IMR-90 (cell line): Measurements from ENCODE around the gene FAM98C. TPM values are rescaled to one million over a fixed set of nuclear protein-coding genes. Genes with fewer than 3 reads are reported as not detected.

Experiments
- ATAC-seq: fragments of 200-7000 bp; cut with Tn5 transposase; 2 replicates; pipeline ENCODE4 v1.9.1; 2020; ENCODE audit warnings: low read depth, mild to moderate bottlenecking, moderate library complexity
- BruUV-seq: library from RNA; stranded (reverse); fragments of 400-500 nt; replicated peaks from 2 replicates; lab custom pipeline; 2021; lab: Mats Ljungman, UMichigan
- CTCF ChIA-PET: fragments of 300-600 bp; formaldehyde crosslinking; extraction: SDS; loops from one replicate; lab custom pipeline; 2021; ENCODE audit warnings: antibody characterized with exemption; lab: Yijun Ruan, JAX
- POLR2A ChIA-PET: fragments of 300-600 bp; sonication (Branson Sonifier 250); formaldehyde crosslinking; loops from one replicate; lab custom pipeline; 2022; ENCODE audit warnings: antibody characterized with exemption; ENCODE audit not compliant: unreplicated experiment; lab: Charles Lee
- DNase-seq: peaks from one replicate; pipeline ENCODE4 v3.0.0; 2013
- H2AFZ ChIP-seq: replicated peaks from 2 replicates; pipeline ENCODE3; 2013; ENCODE audit warnings: low read length, mild to moderate bottlenecking; ENCODE audit not compliant: poor library complexity
- H2AK5ac ChIP-seq: 2 replicates; pipeline ENCODE4 v1.6.1; 2013; ENCODE audit warnings: low read depth, low read length, inconsistent platforms
- H2AK9ac ChIP-seq: replicated peaks from 2 replicates; pipeline ENCODE3; 2013; ENCODE audit warnings: mild to moderate bottlenecking, low read depth, low read length, moderate library complexity; ENCODE audit not compliant: poor library complexity
- H2BK120ac ChIP-seq: 2 replicates; pipeline ENCODE4 v1.6.1; 2013; ENCODE audit warnings: low read depth, low read length, inconsistent platforms
- H2BK15ac ChIP-seq: 3 replicates; pipeline ENCODE4 v1.6.1; 2013; ENCODE audit warnings: low read depth, low read length, inconsistent platforms
- H2BK20ac ChIP-seq: 2 replicates; pipeline ENCODE4 v1.6.1; 2013; ENCODE audit warnings: low read depth, mild to moderate bottlenecking, inconsistent platforms, low read length, moderate library complexity
- H2BK5ac ChIP-seq: 2 replicates; pipeline ENCODE4 v1.6.1; 2013; ENCODE audit warnings: mild to moderate bottlenecking, low read depth, low read length, inconsistent platforms; ENCODE audit not compliant: poor library complexity, severe bottlenecking
- H3K14ac ChIP-seq: replicated peaks from 2 replicates; pipeline ENCODE4 v1.6.1; 2013; ENCODE audit warnings: low read depth, low read length, inconsistent platforms
- H3K18ac ChIP-seq: 2 replicates; pipeline ENCODE4 v1.6.1; 2013; ENCODE audit warnings: low read depth, low read length, control low read depth
- H3K23ac ChIP-seq: 2 replicates; pipeline ENCODE4 v1.6.1; 2013; ENCODE audit warnings: low read depth, low read length, inconsistent platforms
- H3K27ac ChIP-seq: 2 replicates; pipeline ENCODE4 v1.5.1; 2013; ENCODE audit warnings: mild to moderate bottlenecking, control low read depth, low read length; ENCODE audit not compliant: insufficient read depth
- H3K27me3 ChIP-seq: 2 replicates; pipeline ENCODE4 v1.6.1; 2013; ENCODE audit warnings: low read length; ENCODE audit not compliant: control insufficient read depth, insufficient read depth
- H3K36me3 ChIP-seq: 2 replicates; pipeline ENCODE4 v1.6.1; 2013; ENCODE audit warnings: low read length, mixed read lengths; ENCODE audit not compliant: control insufficient read depth, insufficient read depth
- H3K4ac ChIP-seq: 2 replicates; pipeline ENCODE4 v1.6.1; 2013; ENCODE audit warnings: low read depth, low read length, inconsistent platforms
- H3K4me1 ChIP-seq: 2 replicates; pipeline ENCODE4 v1.6.1; 2013; ENCODE audit warnings: low read length, mixed read lengths; ENCODE audit not compliant: control insufficient read depth, insufficient read depth
- H3K4me2 ChIP-seq: 2 replicates; pipeline ENCODE4 v1.6.1; 2013; ENCODE audit warnings: low read depth, mild to moderate bottlenecking, control low read depth, low read length, moderate library complexity
- H3K4me3 ChIP-seq: 2 replicates; pipeline ENCODE4 v1.5.1; 2013; ENCODE audit warnings: low read depth, mild to moderate bottlenecking, control low read depth, low read length, moderate library complexity; ENCODE audit not compliant: insufficient read depth
- H3K56ac ChIP-seq: 2 replicates; pipeline ENCODE4 v1.6.1; 2013; ENCODE audit warnings: low read length, inconsistent platforms; ENCODE audit not compliant: insufficient read depth; ENCODE audit errors: extremely low read depth
- H3K79me1 ChIP-seq, 2 experiments: 2 replicates each; pipeline ENCODE4 v1.6.1; 2013; ENCODE audit warnings: low read length in 2 of 2, inconsistent platforms in 1 of 2, low read depth in 1 of 2
- H3K9ac ChIP-seq: 2 replicates; pipeline ENCODE4 v1.6.1; 2013; ENCODE audit warnings: low read depth, low read length, control low read depth
- H3K9me1 ChIP-seq: 2 replicates; pipeline ENCODE4 v1.6.1; 2013; ENCODE audit warnings: low read length, inconsistent platforms; ENCODE audit not compliant: insufficient read depth
- H3K9me3 ChIP-seq: 2 replicates; pipeline ENCODE4 v1.6.1; 2013; ENCODE audit warnings: low read length; ENCODE audit not compliant: control insufficient read depth, insufficient read depth
- H4K20me1 ChIP-seq: 2 replicates; pipeline ENCODE4 v1.6.1; 2013; ENCODE audit warnings: low read length, inconsistent platforms; ENCODE audit not compliant: insufficient read depth
- H4K5ac ChIP-seq: 2 replicates; pipeline ENCODE4 v1.6.1; 2013; ENCODE audit warnings: mild to moderate bottlenecking, low read depth, low read length, control low read depth
- H4K8ac ChIP-seq, 2 experiments: 2 replicates each; pipeline ENCODE4 v1.6.1; 2013; ENCODE audit warnings: low read depth in 2 of 2, low read length in 2 of 2, control low read depth in 1 of 2, inconsistent platforms in 1 of 2
- H4K91ac ChIP-seq: 2 replicates; pipeline ENCODE4 v1.6.1; 2013; ENCODE audit warnings: low read depth, low read length, inconsistent platforms; ENCODE audit not compliant: insufficient read depth
- BHLHE40 ChIP-seq: fragments of 150-350 bp; IDR thresholded peaks from 2 replicates; pipeline ENCODE4 v1.6.1; 2016; ENCODE audit warnings: mild to moderate bottlenecking, low read depth, low read length
- CEBPB ChIP-seq: IDR thresholded peaks from 2 replicates; pipeline ENCODE4 v1.6.1; 2012; ENCODE audit warnings: low read depth, low read length, improper control_type of control experiment
- CHD1 ChIP-seq: IDR thresholded peaks from 2 replicates; pipeline ENCODE4 v1.6.1; 2012; ENCODE audit warnings: low read depth, low read length, improper control_type of control experiment
- ELK1 ChIP-seq: fragments of 150-350 bp; IDR thresholded peaks from 2 replicates; pipeline ENCODE4 v1.6.1; 2016; ENCODE audit warnings: low read depth, mild to moderate bottlenecking, low read length, moderate library complexity, borderline replicate concordance
- FOS ChIP-seq: fragments of 150-350 bp; IDR thresholded peaks from 2 replicates; pipeline ENCODE4 v1.6.1; 2016; ENCODE audit warnings: low read depth, low read length
- MAFK ChIP-seq: IDR thresholded peaks from 2 replicates; pipeline ENCODE4 v1.6.1; 2012; ENCODE audit warnings: low read depth, low read length, improper control_type of control experiment
- MAZ ChIP-seq: IDR thresholded peaks from 2 replicates; pipeline ENCODE4 v1.6.1; 2012; ENCODE audit warnings: low read depth, mild to moderate bottlenecking, low read length, improper control_type of control experiment, moderate library complexity, borderline replicate concordance
- MXI1 ChIP-seq: IDR thresholded peaks from 2 replicates; pipeline ENCODE4 v1.6.1; 2012; ENCODE audit warnings: low read depth, mild to moderate bottlenecking, low read length, moderate library complexity, borderline replicate concordance
- NFE2L2 ChIP-seq: fragments of 150-350 bp; IDR thresholded peaks from 2 replicates; pipeline ENCODE4 v1.6.1; 2016; ENCODE audit warnings: low read depth, mild to moderate bottlenecking, low read length
- POLR2A ChIP-seq: IDR thresholded peaks from 2 replicates; pipeline ENCODE4 v1.6.1; 2012; ENCODE audit warnings: mild to moderate bottlenecking, low read depth, low read length
- RAD21 ChIP-seq: IDR thresholded peaks from 2 replicates; pipeline ENCODE4 v1.6.1; 2012; ENCODE audit warnings: low read length, improper control_type of control experiment
- RCOR1 ChIP-seq: IDR thresholded peaks from 2 replicates; pipeline ENCODE4 v1.6.1; 2012; ENCODE audit warnings: mild to moderate bottlenecking, low read length, improper control_type of control experiment; ENCODE audit not compliant: insufficient replicate concordance
- RFX5 ChIP-seq: IDR thresholded peaks from 2 replicates; pipeline ENCODE4 v1.8.0; 2012; ENCODE audit warnings: low read depth, mild to moderate bottlenecking, low read length, moderate library complexity
- SMC3 ChIP-seq: fragments of 150-350 bp; IDR thresholded peaks from 2 replicates; pipeline ENCODE4 v1.6.1; 2016; ENCODE audit warnings: low read depth, mild to moderate bottlenecking, antibody characterized with exemption, low read length, moderate library complexity
- WGBS, 2 experiments: methylation state at CpG; one replicate each; pipeline versions ENCODE4 v1.1.5 to v1.1.7; 2013; ENCODE audit warnings: missing lambda C conversion rate in 2 of 2; ENCODE audit not compliant: insufficient read length in 1 of 2; ENCODE audit errors: extremely low coverage in 2 of 2; 5-methylcytosine and 5-hydroxymethylcytosine counted together
- dilution Hi-C: fragments of 300-500 bp; cut with HindIII; formaldehyde crosslinking; loops from one replicate; pipeline ENCODE4 v1.14.3; 2018; ENCODE audit warnings: low sequenced_read_pairs; ENCODE audit not compliant: unreplicated experiment
- in situ Hi-C: fragments of 300-500 bp; cut with MboI; formaldehyde crosslinking; loops from 3 replicates; pipeline ENCODE4 v1.14.3; 2019; ENCODE audit warnings: low sequenced_read_pairs, inconsistent platforms, mixed read lengths
- intact Hi-C: fragments of 100-400 bp; cut with micrococcal nuclease; formaldehyde crosslinking; loops from 2 replicates; pipeline ENCODE4 v1.10.0; 2022
- polyA plus RNA-seq, 3 experiments: library from polyadenylated mRNA; depleted of rRNA; stranded (reverse); fragments of >200 nt; gene quantifications; 2 replicates each; pipeline ENCODE4 v1.2.3, GENCODE V29; 2012; ENCODE audit warnings: low replicate concordance in 1 of 3
- total RNA-seq: library from RNA; depleted of rRNA; stranded (reverse); fragments of >200 nt; gene quantifications from 2 replicates; pipeline ENCODE4 v1.2.3, GENCODE V29; 2012
- TF ChIP-seq, protein P1 (sequence below): conservative IDR thresholded peaks from 2 replicates; pipeline ENCODE4 v1.5.1; 2012; ENCODE audit warnings: mild to moderate bottlenecking, low read depth, low read length, improper control_type of control experiment
- TF ChIP-seq, protein P2 (sequence below): fragments of 150-350 bp; IDR thresholded peaks from 2 replicates; pipeline ENCODE4 v1.6.1; 2017; ENCODE audit warnings: mild to moderate bottlenecking, antibody characterized with exemption, low read length, low read depth

FAM98C gene
- total and polyA plus RNA-seq, 2 of the 4 experiments (the other 2 are of a cell fraction): 3.6 to 17.9 TPM

DNA sequence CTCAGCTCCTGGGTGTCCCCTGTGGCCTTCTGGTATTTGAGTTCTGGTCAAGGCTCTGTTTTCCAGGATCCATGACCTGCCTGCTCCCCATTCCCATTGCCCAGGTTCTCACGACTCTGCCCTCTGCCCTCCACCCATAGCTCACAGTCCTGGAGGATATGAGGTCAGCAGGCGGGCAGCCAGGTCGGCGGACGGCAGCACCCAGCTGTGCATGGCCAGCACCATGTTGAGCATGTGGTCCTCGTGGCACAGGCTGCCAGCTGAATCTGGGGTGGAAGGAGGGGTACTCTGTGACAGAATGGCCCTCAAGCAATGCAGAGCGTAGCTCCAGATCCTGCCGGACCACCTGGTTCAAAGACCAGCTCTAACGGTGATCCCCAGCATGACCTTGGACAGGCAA is 18.0 kb downstream of the FAM98C start:
- H3K18ac ChIP-seq: no peak overlapping the region
- peaks cover 43% of the 10 kb centered on the region for H3K27me3 ChIP-seq
- H3K14ac ChIP-seq: no peak overlapping the region
- H3K4me1 ChIP-seq: no peaks in the 10 kb centered on the region
- no peaks in the 10 kb centered on the region for H3K79me1 ChIP-seq
- ATAC-seq (no peak), DNase-seq (no peak)
- H2BK15ac ChIP-seq: no peak overlapping the region
- no peak overlapping the region for H2BK5ac ChIP-seq
- no peak overlapping the region for H4K5ac ChIP-seq
- no peak overlapping the region for H3K27ac ChIP-seq
- no peak overlapping the region for H3K4me2 ChIP-seq
- intact Hi-C loops (no loop called here), in situ Hi-C loops (loop anchor here (25.0 kb wide), 1 partner anchor 516 kb away; the partner anchor contains the start of genes MRPS12 and SARS2), dilution Hi-C loops (no loop called here)
- H4K8ac ChIP-seq: no peak overlapping the region
- H2AK5ac ChIP-seq: no peak overlapping the region
- no peak overlapping the region for H2BK20ac ChIP-seq
- no peak overlapping the region for H3K23ac ChIP-seq
- no peak overlapping the region for H4K91ac ChIP-seq
- POLR2A ChIA-PET: no interaction called here
- no peaks in the 10 kb centered on the region for H4K20me1 ChIP-seq
- no peak overlapping the region for H3K4ac ChIP-seq
- no peak overlapping the region for H3K4me3 ChIP-seq
- H3K36me3 ChIP-seq: no peaks in the 10 kb centered on the region
- peaks cover 6% of the 10 kb centered on the region; the same call in 1 of the 2 replicates for H3K9me1 ChIP-seq
- CTCF ChIA-PET: no interaction called here
- H3K9me3 ChIP-seq: no peaks in the 10 kb centered on the region
- no peak for TF ChIP-seq NFE2L2
- TF ChIP-seq, protein P1, sequence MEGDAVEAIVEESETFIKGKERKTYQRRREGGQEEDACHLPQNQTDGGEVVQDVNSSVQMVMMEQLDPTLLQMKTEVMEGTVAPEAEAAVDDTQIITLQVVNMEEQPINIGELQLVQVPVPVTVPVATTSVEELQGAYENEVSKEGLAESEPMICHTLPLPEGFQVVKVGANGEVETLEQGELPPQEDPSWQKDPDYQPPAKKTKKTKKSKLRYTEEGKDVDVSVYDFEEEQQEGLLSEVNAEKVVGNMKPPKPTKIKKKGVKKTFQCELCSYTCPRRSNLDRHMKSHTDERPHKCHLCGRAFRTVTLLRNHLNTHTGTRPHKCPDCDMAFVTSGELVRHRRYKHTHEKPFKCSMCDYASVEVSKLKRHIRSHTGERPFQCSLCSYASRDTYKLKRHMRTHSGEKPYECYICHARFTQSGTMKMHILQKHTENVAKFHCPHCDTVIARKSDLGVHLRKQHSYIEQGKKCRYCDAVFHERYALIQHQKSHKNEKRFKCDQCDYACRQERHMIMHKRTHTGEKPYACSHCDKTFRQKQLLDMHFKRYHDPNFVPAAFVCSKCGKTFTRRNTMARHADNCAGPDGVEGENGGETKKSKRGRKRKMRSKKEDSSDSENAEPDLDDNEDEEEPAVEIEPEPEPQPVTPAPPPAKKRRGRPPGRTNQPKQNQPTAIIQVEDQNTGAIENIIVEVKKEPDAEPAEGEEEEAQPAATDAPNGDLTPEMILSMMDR: no peak
- no peak for TF ChIP-seq MAFK
- TF ChIP-seq, protein P2, sequence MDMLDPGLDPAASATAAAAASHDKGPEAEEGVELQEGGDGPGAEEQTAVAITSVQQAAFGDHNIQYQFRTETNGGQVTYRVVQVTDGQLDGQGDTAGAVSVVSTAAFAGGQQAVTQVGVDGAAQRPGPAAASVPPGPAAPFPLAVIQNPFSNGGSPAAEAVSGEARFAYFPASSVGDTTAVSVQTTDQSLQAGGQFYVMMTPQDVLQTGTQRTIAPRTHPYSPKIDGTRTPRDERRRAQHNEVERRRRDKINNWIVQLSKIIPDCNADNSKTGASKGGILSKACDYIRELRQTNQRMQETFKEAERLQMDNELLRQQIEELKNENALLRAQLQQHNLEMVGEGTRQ: no peak
- TF ChIP-seq POLR2A: no peak
- TF ChIP-seq RFX5: no peak
- TF ChIP-seq MAZ: no peak
- TF ChIP-seq CEBPB: no peak
- no peak for TF ChIP-seq FOS
- TF ChIP-seq RCOR1: no peak
- TF ChIP-seq ELK1: no peak
- no peak for TF ChIP-seq RAD21
- TF ChIP-seq SMC3: no peak
- TF ChIP-seq MXI1: no peak
- TF ChIP-seq CHD1: no peak
- no peak for TF ChIP-seq BHLHE40
- H2AFZ ChIP-seq: no peak overlapping the region
- no TSS peak for BruUV-seq
- H3K56ac ChIP-seq: no peak overlapping the region
- H2AK9ac ChIP-seq: no peak overlapping the region
- H2BK120ac ChIP-seq: no peak overlapping the region
- WGBS, 2 experiments: 67% methylated on average over 4 of the region's 9 CpGs; no CpG with 5 or more reads in 1 of the 2 experiments
- no peak overlapping the region for H3K9ac ChIP-seq
